NCI-H2196 (cell line): ENCODE results near the gene TAX1BP1.
"Not testable (repeated sequence)": the region's sequence is repeated elsewhere in the genome, so short reads cannot be mapped to it uniquely, and the experiment has no call there.

ENCODE experiments used
- DNase-seq: peaks from one replicate; lab custom pipeline; 2025; ENCODE audit not compliant: unreplicated experiment; lab: John Stamatoyannopoulos, UW

TAX1BP1 gene

DNA sequence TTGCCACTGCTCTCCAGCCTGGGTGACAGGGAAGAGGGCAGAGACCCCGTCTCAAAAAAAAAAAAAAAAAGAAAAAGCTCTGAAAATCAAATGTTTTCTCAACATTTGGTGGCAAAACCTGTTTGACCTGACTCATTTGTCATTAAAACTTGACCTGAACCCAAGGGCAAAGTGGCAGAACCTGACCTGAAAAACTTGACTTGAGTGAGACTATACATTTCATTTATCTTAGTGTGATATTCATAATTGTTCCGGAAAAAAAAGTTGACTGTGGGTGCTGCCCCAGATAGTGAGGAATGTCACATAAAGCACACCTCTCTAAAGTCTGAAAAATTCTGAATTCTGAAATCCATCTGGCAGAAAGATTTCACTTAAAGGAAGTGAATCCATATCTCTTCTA, 2.3 kb upstream of the TAX1BP1 start:
- DNase-seq = no peak

- DNase-seq = no peak
Measured at GRCh38 chr7:27739301-27739908, 557 bp upstream of the TAX1BP1 start.

DNA sequence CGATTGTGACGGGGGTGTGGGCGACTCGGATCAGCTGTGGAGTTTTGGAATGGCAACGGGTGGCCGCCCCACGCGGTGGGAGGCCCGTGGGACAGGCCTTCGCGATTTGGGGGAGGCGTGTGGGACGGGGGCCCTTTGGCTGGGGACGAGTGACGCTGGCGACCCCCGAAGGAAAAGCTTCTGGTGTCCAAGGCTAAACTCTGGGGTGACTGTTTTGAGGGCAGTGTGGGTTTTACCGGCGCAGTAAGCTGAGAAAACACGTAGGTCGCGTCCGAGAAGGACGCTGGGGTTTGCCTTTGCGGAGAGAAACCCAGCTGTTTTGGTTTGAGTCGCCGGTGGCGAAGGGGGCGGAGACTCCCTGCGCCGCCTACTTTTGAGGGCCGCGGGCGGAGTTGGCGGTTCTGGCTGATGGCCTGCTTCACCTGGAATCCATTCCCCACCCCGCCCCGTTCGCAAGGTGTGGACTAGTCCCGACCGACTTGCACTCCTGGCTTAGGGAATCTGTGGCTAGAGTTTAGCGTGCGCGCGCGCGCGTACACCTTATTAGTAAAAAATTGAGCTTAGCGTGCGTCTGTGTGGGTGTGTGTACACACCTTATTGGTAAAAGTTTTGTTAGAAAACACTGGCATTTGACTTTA, 606 bp downstream of the TAX1BP1 start:
- DNase-seq = peak; percentile 92

DNA sequence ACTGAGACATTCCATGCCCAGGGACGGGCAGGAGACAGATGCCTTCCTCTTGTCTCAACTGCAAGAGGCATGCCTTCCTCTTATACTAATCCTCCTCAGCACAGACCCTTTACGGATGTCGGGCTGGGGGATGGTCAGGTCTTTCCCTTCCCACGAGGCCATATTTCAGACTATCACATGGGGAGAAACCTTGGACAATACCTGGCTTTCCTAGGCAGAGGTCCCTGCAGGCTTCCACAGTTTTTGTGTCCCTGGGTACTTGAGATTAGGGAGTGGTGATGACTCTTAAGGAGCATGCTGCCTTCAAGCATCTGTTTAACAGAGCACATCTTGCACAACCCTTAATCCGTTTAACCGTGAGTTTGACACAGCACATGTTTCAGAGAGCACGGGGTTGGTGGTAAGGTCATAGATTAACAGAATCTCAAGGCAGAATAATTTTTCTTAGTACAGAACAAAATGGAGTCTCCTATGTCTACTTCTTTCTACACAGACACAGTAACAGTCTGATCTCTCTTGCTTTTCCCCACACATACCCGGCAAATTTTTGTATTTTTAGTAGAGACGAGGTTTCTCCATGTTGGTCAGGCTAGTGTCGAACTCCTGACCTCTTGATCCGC, 2.2 kb downstream of the TAX1BP1 start:
- not testable (repeated sequence) for DNase-seq

- DNase-seq = no peak
Measured at GRCh38 chr7:27745064-27745583, 5.2 kb downstream of the TAX1BP1 start.

GRCh38 chr7:27746486-27746885, 6.5 kb downstream of the TAX1BP1 start:
- DNase-seq = no peak

- DNase-seq = no peak
Measured at GRCh38 chr7:27746978-27747377, 7.0 kb downstream of the TAX1BP1 start.

- DNase-seq = no peak
Measured at GRCh38 chr7:27747589-27748368, 7.8 kb downstream of the TAX1BP1 start.

- no peak for DNase-seq
Measured at GRCh38 chr7:27750316-27750715, 10.4 kb downstream of the TAX1BP1 start.

GRCh38 chr7:27751888-27752660, 12.1 kb downstream of the TAX1BP1 start:
- no peak for DNase-seq

DNA sequence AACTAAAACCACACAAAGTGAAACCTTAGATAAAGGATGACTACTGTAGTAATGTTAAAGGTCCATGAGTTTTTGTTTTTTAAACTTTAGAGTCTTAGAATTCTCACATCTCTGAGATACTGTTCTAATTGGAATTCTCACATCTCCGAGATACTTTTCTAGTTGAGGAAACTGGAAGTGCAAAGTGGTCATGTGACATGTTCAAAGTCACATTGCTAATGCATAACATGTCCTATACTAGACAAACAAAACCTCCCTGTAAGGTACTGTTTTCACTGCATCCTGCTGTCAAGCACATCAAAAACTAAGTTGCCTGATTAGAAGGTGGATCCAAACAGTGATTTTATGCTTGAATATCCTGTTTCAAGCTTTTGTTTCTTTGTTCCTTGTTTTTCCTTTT, 13.9 kb downstream of the TAX1BP1 start:
- DNase-seq = no peak

DNA sequence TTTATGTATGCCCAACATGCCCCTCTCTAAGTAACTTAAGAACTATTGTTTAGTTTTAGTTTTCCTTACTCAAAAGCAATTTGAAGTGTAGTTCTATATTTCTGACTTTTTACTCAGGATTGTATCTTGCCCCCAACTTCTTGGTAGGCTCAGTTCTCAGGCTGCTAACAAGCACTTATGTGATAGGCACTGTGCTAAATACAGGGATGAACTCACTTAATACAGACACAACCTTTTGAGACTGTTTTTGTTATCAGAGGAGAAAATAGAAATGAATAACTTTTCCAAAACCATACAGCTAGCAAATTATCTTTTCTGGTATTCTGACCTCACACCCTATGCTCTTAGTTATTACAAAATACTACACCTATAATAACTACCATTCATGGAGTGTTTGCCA, 16.3 kb downstream of the TAX1BP1 start:
- no peak for DNase-seq

- no peak for DNase-seq
Measured at GRCh38 chr7:27759491-27759890, 19.5 kb downstream of the TAX1BP1 start.

DNA sequence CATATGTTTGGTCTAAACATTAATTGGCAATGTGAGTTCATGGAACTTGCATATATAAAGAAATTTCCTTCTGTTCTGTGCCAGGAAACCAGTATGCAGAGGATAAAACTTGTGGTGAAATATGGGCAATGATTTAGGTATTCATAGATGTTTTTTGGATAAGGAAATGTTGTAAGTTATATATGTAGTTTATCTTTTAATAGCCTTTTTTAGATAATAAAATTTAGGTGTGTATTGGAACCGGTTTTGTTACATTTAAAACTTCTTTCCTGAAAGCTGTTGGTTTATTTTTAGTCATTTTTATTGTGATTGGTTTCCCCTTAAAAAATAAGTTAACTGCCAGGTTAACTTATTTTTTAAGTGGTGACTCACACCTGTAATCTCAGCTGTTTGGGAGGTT, 22.1 kb downstream of the TAX1BP1 start:
- no peak for DNase-seq

DNA sequence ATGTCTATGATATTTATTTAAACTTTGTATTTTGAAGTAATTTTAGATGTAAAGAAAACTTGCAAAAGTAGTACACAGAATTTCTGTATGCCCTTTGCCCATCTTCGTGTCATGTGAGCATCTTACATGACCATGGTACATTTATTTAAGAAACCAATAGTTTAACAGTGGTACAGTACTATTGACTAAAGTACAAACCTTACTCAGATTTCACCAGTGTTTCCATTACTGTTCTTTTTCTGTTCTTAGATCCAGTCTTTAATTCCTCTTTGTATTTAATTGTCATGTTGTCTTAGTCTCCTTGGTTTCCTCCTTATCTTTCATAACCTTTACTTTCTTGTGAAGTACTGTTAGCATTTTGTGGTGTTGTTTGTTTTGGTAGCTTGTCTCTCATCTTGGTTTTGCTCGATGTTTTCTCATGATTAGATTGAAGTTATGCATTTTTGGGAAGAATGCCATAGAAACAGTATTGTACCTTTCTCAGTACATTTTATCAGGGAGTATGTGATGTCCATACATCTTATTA, 24.1 kb downstream of the TAX1BP1 start:
- no peak for DNase-seq

- DNase-seq = no peak
Measured at GRCh38 chr7:27765841-27766240, 25.9 kb downstream of the TAX1BP1 start.

DNA sequence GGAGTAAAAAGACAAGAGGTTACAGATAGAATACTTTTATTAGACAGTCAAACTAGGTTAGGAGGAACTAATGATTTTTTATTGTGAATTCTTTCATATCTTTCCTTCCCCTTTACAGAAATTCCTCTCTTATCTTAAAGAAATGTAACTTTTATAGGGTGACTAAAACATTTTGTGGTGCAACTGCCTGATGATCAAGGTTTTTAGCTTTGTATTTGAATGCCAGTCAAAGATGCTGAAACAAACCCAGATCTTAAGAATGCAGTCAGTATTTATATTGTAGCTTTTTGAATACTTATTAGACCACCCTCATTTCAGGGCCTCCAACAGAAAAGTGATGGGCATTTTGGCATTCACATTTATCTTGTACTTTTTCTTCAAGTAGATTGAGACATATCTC, 27.4 kb downstream of the TAX1BP1 start:
- no peak for DNase-seq

- no peak for DNase-seq
Measured at GRCh38 chr7:27771111-27771510, 31.1 kb downstream of the TAX1BP1 start.

DNA sequence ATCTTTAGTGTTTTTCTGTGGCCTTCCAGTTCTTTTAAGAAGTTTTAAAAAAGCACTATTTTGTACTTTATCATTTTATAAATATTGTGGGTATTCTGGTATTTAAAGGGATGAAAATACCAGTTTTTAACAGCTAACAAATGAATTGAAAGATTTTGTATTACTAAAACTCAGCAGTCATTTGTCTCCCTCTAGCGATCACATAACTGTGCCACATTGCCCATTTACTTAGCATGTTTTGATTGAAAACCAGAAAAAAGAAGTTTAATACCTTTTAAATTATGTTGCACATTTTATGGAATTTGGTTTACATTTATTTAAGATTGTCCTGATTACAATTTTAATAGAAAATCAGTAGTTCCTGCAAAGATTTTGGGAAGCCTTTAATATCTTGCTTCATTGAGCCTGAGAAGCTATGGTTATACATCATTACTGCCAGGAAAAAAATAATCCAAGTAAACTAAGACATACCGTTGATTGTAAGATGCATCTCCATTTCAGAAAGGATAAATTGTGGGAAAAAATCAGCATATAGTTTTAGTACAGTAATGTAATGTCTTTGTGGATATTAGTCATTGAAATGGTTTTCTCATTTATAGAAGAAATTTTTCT, 34.9 kb downstream of the TAX1BP1 start:
- DNase-seq = no peak

DNA sequence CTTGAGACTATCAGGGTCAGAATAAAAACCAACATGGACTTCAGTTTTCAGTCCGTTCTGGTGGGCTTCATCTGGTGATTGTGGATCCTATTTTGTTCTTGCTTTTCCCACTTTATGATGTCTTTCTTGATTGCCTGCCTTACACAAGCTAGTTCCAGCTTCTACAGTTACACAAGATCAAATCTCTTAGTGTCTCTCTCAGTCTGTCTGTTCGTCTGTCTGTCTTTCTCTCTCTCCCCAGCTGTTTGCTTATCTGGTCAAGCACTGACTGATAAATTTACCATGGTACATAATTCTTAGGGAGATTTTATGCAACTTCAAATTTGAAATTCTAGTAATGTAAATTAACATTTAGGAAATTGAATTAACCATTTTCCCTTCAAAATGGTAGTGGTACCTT, 35.8 kb downstream of the TAX1BP1 start:
- DNase-seq = no peak
